ENCODE results near the gene IER5. TPM values are rescaled to one million over a fixed set of nuclear protein-coding genes. Genes with fewer than 3 reads are reported as not detected.
A peak's percentile ranks its signal among the peaks of the same experiment; 100 is the strongest.

Gene IER5
- total and polyA plus RNA-seq, 2 of the 13 experiments (the other 11 are each of a cell fraction or from before 2014, with no cell fraction given) = 2.5 to 3.5 TPM

DNA sequence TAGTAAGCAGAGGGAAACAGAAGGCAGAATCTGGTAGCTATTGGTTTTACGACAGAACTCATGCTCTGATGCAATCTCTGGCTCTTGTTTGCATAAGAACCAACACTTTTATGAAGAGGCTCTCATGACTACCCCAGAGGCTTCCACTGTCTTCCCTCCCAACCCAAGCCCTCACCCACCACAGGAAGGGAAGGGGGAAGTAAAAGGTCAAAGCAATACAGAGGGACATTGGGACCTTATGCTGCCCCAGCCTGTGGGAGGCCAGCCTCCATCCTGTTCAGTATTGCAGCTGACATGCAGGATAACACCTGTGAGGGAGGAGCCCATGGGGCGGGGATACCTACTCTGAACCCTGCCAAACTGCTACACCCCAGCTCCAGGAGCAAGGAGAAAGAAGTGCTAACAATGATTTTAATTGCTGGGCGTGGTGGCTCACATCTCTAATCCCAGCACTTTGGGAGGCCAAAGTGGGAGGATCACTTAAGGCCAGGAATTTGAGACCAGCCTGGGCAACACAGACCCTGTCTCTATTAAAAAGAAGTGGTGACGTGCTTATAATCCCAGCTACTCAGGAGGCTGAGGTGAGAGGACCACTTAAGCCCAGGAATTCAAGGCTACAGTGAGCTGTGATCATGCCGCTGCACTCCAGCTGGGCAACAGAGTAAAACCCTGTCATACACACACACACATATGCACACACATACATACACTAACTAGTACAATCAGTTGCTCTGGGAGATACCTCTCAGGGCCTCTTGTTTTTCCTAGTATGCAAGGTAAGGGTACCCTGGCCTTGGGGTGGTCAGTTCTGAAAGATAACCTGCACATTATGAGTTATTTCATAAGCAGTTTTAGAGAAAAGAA, 45.2 kb upstream of the IER5 start (continued):
- TF ChIP-seq, protein P1, sequence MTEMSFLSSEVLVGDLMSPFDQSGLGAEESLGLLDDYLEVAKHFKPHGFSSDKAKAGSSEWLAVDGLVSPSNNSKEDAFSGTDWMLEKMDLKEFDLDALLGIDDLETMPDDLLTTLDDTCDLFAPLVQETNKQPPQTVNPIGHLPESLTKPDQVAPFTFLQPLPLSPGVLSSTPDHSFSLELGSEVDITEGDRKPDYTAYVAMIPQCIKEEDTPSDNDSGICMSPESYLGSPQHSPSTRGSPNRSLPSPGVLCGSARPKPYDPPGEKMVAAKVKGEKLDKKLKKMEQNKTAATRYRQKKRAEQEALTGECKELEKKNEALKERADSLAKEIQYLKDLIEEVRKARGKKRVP (CRISPR knock-in tag; IDR thresholded peaks at IDR 0.05) = peak in 1 of 2 experiments; percentile 96; a peak in 2 of 4 replicates
- no peak for TF ChIP-seq ZNF83 (CRISPR knock-in tag; IDR thresholded peaks at IDR 0.05; ENCODE audit: borderline replicate concordance)
- no peak for TF ChIP-seq DNMT3B (CRISPR knock-in tag; conservative IDR thresholded peaks at IDR 0.05)
- TF ChIP-seq ZNF788 (CRISPR knock-in tag; IDR thresholded peaks at IDR 0.05; ENCODE audit: borderline replicate concordance) = no peak
- TF ChIP-seq KDM2A (CRISPR knock-in tag; IDR thresholded peaks at IDR 0.05; ENCODE audit: borderline replicate concordance, low read depth) = peak; percentile 19; the same call in 1 of the 2 replicates
- no peak for TF ChIP-seq FOXM1 (CRISPR knock-in tag; IDR thresholded peaks at IDR 0.05)
- TF ChIP-seq, protein P2, sequence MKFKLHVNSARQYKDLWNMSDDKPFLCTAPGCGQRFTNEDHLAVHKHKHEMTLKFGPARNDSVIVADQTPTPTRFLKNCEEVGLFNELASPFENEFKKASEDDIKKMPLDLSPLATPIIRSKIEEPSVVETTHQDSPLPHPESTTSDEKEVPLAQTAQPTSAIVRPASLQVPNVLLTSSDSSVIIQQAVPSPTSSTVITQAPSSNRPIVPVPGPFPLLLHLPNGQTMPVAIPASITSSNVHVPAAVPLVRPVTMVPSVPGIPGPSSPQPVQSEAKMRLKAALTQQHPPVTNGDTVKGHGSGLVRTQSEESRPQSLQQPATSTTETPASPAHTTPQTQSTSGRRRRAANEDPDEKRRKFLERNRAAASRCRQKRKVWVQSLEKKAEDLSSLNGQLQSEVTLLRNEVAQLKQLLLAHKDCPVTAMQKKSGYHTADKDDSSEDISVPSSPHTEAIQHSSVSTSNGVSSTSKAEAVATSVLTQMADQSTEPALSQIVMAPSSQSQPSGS (CRISPR knock-in tag; IDR thresholded peaks at IDR 0.05) = 0 out of 2 replicates have a peak, but pooled peaks have one; percentile 26
- no peak for TF ChIP-seq POLR2G (IDR thresholded peaks at IDR 0.05; ENCODE audit: low read depth, low read length)
- TF ChIP-seq, protein P3, sequence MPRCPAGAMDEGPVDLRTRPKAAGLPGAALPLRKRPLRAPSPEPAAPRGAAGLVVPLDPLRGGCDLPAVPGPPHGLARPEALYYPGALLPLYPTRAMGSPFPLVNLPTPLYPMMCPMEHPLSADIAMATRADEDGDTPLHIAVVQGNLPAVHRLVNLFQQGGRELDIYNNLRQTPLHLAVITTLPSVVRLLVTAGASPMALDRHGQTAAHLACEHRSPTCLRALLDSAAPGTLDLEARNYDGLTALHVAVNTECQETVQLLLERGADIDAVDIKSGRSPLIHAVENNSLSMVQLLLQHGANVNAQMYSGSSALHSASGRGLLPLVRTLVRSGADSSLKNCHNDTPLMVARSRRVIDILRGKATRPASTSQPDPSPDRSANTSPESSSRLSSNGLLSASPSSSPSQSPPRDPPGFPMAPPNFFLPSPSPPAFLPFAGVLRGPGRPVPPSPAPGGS (CRISPR knock-in tag; IDR thresholded peaks at IDR 0.05) = no peak
- no peak for TF ChIP-seq ZBTB7A (CRISPR knock-in tag; IDR thresholded peaks at IDR 0.05)
- TF ChIP-seq GPN1 (CRISPR knock-in tag; IDR thresholded peaks at IDR 0.05; ENCODE audit: borderline replicate concordance) = no peak
- no peak for TF ChIP-seq ZNF484 (CRISPR knock-in tag; IDR thresholded peaks at IDR 0.05; ENCODE audit: borderline replicate concordance, low read depth)
- peak; percentile 96 for TF ChIP-seq CEBPG (CRISPR knock-in tag; IDR thresholded peaks at IDR 0.05)
- TF ChIP-seq, protein P4, sequence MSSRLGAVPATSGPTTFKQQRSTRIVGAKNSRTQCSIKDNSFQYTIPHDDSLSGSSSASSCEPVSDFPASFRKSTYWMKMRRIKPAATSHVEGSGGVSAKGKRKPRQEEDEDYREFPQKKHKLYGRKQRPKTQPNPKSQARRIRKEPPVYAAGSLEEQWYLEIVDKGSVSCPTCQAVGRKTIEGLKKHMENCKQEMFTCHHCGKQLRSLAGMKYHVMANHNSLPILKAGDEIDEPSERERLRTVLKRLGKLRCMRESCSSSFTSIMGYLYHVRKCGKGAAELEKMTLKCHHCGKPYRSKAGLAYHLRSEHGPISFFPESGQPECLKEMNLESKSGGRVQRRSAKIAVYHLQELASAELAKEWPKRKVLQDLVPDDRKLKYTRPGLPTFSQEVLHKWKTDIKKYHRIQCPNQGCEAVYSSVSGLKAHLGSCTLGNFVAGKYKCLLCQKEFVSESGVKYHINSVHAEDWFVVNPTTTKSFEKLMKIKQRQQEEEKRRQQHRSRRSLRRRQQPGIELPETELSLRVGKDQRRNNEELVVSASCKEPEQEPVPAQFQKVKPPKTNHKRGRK (CRISPR knock-in tag; IDR thresholded peaks at IDR 0.05) = no peak
- TF ChIP-seq RARG (CRISPR knock-in tag; IDR thresholded peaks at IDR 0.05; ENCODE audit: low read depth) = no peak
- TF ChIP-seq CCDC6 (CRISPR knock-in tag; IDR thresholded peaks at IDR 0.05) = 0 out of 2 replicates have a peak, but pooled peaks have one; percentile 37
- TF ChIP-seq NKX3-1 (CRISPR knock-in tag; IDR thresholded peaks at IDR 0.05) = no peak
- TF ChIP-seq, protein P5, sequence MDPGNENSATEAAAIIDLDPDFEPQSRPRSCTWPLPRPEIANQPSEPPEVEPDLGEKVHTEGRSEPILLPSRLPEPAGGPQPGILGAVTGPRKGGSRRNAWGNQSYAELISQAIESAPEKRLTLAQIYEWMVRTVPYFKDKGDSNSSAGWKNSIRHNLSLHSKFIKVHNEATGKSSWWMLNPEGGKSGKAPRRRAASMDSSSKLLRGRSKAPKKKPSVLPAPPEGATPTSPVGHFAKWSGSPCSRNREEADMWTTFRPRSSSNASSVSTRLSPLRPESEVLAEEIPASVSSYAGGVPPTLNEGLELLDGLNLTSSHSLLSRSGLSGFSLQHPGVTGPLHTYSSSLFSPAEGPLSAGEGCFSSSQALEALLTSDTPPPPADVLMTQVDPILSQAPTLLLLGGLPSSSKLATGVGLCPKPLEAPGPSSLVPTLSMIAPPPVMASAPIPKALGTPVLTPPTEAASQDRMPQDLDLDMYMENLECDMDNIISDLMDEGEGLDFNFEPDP (CRISPR knock-in tag; conservative IDR thresholded peaks at IDR 0.05) = no peak
- TF ChIP-seq TBX2 (CRISPR knock-in tag; IDR thresholded peaks at IDR 0.05; ENCODE audit: borderline replicate concordance) = peak; percentile 45
- no peak for TF ChIP-seq ZNF615 (CRISPR knock-in tag; IDR thresholded peaks at IDR 0.05; ENCODE audit: borderline replicate concordance)
- TF ChIP-seq RBFOX2 (IDR thresholded peaks at IDR 0.05; ENCODE audit: low read depth, low read length) = no peak
- no peak for TF ChIP-seq SMARCE1 (IDR thresholded peaks at IDR 0.05; ENCODE audit: borderline replicate concordance)
- no peak for TF ChIP-seq FOXA1 (IDR thresholded peaks at IDR 0.05)
- peak; percentile 86 for TF ChIP-seq FOXA1 (CRISPR knock-in tag; IDR thresholded peaks at IDR 0.05)
